ENCODE measurements around the gene CHN1.
A peak's percentile ranks its signal among the peaks of the same experiment; 100 is the strongest.

Gene CHN1

DNA sequence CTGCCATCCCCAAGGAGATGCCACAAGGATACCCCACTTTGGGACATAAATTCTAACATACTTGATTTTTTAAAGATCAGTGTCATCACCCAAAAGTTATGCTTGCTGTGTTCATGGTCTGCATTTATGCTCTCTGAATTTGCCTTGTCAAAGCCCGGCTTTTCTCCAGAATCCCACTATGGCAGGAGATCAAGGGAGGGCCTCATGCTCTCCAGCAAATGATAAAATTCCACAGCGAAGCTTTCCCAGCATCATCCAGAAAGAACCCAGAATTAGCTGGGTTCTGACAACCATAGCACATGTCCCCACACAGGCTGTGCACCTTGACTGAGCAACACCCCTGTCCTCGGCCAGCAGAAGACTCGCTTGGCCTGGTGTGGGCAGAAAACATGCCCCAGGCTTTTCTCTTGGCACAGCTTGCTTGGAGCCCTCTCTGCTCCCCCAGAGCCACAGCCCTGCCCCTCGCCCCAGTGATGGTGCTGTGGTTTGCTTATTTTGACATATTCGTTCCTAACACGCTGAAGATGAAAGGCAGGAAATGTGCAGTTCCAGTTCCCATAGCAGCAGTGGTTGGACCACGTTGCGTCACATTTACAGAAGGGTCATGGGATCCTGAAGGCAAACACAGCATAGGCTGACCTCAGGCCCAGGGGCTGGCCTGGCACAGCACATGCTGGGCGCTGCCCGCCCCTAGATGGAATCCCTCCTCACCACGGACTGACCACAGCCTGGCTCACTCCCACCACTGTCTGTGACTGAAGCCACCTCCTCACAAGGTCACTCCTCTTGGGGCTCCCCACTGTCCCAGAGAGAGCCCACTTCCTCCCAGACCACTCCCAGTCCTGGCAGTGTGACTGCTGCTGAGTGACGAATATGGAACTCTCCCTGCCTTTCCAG lies 226.8 kb downstream of the CHN1 start:
- TF ChIP-seq, protein P1, sequence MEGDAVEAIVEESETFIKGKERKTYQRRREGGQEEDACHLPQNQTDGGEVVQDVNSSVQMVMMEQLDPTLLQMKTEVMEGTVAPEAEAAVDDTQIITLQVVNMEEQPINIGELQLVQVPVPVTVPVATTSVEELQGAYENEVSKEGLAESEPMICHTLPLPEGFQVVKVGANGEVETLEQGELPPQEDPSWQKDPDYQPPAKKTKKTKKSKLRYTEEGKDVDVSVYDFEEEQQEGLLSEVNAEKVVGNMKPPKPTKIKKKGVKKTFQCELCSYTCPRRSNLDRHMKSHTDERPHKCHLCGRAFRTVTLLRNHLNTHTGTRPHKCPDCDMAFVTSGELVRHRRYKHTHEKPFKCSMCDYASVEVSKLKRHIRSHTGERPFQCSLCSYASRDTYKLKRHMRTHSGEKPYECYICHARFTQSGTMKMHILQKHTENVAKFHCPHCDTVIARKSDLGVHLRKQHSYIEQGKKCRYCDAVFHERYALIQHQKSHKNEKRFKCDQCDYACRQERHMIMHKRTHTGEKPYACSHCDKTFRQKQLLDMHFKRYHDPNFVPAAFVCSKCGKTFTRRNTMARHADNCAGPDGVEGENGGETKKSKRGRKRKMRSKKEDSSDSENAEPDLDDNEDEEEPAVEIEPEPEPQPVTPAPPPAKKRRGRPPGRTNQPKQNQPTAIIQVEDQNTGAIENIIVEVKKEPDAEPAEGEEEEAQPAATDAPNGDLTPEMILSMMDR (conservative IDR thresholded peaks at IDR 0.05; ENCODE audit: control insufficient read depth, insufficient read depth, low read depth, low read length) = no peak
- H3K4me3 ChIP-seq (ENCODE audit: control insufficient read depth, low read depth, low read length) = no peak overlapping the region
- peak; percentile 98 for DNase-seq (ENCODE audit: low read depth)

DNA sequence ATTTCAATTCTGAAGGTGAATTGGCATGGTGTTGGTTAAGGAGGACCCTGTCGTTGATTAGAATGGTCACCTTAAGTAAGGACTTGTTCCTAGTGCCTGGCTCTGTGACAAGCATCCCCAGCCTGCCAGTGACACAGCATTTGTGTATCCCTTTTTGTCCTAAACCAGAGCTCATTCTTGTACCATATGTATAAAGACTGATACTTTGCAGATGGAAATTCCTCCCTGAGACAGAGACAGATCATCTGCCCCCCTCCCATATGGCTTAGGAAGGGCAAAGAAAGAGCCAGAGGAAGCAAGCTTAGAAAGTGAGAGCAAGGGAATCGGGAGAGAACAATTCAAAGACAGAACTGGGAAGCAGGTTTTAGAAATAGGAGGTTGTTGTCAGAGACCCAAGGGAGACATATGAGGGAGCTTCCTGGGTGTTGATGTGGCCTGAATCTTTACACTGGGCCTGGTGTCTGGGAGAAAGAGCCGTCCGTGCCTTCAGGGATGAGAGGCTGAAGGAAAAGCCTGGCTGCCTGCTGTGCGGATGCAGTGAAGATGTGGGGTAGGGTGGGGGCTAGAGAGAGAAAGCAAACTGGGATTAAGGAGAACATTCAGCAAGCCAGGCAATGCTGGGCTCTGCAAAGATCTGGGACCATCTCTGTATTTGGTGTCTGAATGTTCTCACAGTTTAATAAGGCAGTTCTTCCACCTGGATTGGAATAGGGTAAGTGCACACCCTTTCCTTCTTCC lies 227.7 kb downstream of the CHN1 start:
- TF ChIP-seq, protein P1 (conservative IDR thresholded peaks at IDR 0.05; ENCODE audit: control insufficient read depth, insufficient read depth, low read depth, low read length) = no peak
- DNase-seq (ENCODE audit: low read depth) = peak; percentile 28
- no peak overlapping the region for H3K4me3 ChIP-seq (ENCODE audit: control insufficient read depth, low read depth, low read length)

DNA sequence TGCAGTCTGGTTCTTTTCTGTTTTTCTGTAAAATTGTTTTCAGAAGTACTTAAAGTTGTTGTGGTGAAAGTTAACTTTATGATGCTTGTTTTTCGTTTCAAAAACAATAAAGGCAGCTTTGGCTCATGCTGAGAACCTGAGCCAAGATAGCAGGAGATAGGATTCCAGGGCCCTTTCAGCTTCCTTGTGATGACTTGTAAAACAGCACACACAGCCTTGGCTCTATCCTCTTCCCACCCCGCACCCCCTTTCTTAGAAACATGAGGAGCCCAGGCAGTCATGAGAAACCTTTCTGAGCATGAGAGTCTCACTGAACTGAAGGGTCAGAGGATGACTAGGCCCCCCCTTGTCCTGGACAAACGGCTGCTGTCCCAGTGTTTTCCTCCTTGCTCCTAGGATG lies 228.5 kb downstream of the CHN1 start:
- no peak for DNase-seq (ENCODE audit: low read depth)
- TF ChIP-seq, protein P1 (conservative IDR thresholded peaks at IDR 0.05; ENCODE audit: control insufficient read depth, insufficient read depth, low read depth, low read length) = no peak
- no peak overlapping the region for H3K4me3 ChIP-seq (ENCODE audit: control insufficient read depth, low read depth, low read length)

DNA sequence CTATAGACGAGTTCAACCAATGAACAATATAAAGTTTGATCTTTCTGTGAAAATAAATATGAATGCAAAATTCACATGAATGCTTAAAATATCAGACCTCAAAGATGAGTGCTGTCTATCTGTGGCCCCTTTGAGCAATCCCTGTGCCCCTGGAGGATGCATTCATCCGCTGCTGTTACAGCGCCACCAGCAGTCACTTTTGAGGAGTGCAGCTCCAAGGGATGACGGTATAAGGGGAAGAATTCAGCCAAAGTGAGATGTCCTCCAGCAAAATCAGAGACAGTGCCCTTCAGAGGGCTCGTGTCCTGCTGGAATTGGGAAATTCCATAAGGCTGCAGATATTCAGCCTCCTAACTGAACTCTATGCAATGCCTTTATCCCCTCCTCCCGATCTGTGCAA lies 229.0 kb downstream of the CHN1 start:
- TF ChIP-seq, protein P1 (conservative IDR thresholded peaks at IDR 0.05; ENCODE audit: control insufficient read depth, insufficient read depth, low read depth, low read length) = peak; percentile 39
- DNase-seq (ENCODE audit: low read depth) = no peak
- no peak overlapping the region for H3K4me3 ChIP-seq (ENCODE audit: control insufficient read depth, low read depth, low read length)

DNA sequence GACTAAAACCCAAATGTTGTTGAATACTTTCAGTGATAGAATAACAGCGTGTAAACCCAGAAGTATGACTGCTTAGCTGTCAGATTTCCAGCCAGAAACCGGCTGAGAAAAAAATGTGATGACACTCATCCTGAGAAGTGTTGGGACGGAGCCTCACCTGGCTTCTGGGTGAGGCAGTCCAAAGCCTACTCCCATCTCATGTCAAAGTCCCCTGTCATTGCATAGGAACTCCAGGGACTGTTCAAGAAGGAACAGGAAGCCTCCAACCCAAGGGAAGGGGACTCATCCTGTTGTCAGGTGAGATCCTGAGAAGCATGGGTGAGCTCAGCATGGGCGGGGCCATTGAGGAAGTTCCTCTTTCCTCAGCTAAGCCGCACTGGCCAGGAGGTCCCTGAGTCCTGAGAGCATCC lies 229.6 kb downstream of the CHN1 start:
- no peak overlapping the region for H3K4me3 ChIP-seq (ENCODE audit: control insufficient read depth, low read depth, low read length)
- TF ChIP-seq, protein P1 (conservative IDR thresholded peaks at IDR 0.05; ENCODE audit: control insufficient read depth, insufficient read depth, low read depth, low read length) = no peak
- DNase-seq (ENCODE audit: low read depth) = no peak

DNA sequence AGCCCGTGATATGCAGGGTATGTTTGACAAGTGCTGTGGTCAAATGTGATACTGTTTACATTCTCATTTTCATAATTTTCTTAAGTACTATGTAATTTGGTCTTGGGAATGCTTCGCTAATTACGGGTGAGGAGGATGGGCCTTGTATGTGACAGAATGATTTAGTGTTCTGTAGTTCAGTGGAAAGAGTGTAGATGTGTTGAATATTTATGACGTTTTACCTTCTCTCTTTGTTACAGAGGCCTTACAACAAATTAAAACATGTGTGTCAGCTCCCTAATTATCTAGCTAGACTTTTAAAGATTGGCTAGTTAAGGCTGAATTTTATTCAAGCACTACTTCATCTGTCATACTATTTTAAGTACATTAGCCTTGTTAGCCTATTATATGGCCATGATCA lies 230.3 kb downstream of the CHN1 start:
- DNase-seq (ENCODE audit: low read depth) = no peak
- H3K4me3 ChIP-seq (ENCODE audit: control insufficient read depth, low read depth, low read length) = no peak overlapping the region
- TF ChIP-seq, protein P1 (conservative IDR thresholded peaks at IDR 0.05; ENCODE audit: control insufficient read depth, insufficient read depth, low read depth, low read length) = no peak
